GM12878 (cell line): ENCODE measurements around the gene SCARB1. TPM values are rescaled to one million over a fixed set of nuclear protein-coding genes. Genes with fewer than 3 reads are reported as not detected.

Experiments used
- ATF7 ChIP-seq: fragments of 450-650 bp; IDR thresholded peaks from 2 replicates; pipeline ENCODE4 v1.6.1; 2016; ENCODE audit warnings: low read depth, mild to moderate bottlenecking
- CHD2 ChIP-seq: IDR thresholded peaks from 2 replicates; pipeline ENCODE4 v1.6.1; 2011; ENCODE audit warnings: low read depth, low read length, improper control_type of control experiment, borderline replicate concordance
- HDAC6 ChIP-seq: fragments of 200-600 bp; sonication (generic); IDR thresholded peaks from one replicate; pipeline ENCODE4 v1.8.0; 2017; ENCODE audit warnings: antibody characterized with exemption; ENCODE audit not compliant: unreplicated experiment
- IKZF1 ChIP-seq: fragments of 450-650 bp; conservative IDR thresholded peaks from 2 replicates; pipeline ENCODE4 v1.6.1; 2017; ENCODE audit warnings: antibody characterized with exemption, mild to moderate bottlenecking
- IKZF2 ChIP-seq, 2 experiments: fragments of 450-650 bp; IDR thresholded peaks; 2 replicates each; pipeline ENCODE4 v1.6.1; 2017; ENCODE audit warnings: mild to moderate bottlenecking in 2 of 2, moderate library complexity in 2 of 2
- MXI1 ChIP-seq: fragments of 150-350 bp; IDR thresholded peaks from 2 replicates; pipeline ENCODE4 v1.6.1; 2011; ENCODE audit warnings: low read depth, mild to moderate bottlenecking, inconsistent platforms, low read length, improper control_type of control experiment
- NR2C2 ChIP-seq: IDR thresholded peaks from 2 replicates; pipeline ENCODE4 v1.6.1; 2011; ENCODE audit warnings: borderline replicate concordance, low read depth; ENCODE audit not compliant: control insufficient read depth, insufficient read length
- PAX5 ChIP-seq: IDR thresholded peaks from 2 replicates; pipeline ENCODE4 v1.6.1; 2011; ENCODE audit warnings: low read depth, low read length, borderline replicate concordance
- RBBP5 ChIP-seq: fragments of 200-600 bp; sonication (generic); conservative IDR thresholded peaks from 2 replicates; pipeline ENCODE4 v1.6.1; 2016
- RCOR1 ChIP-seq: conservative IDR thresholded peaks from 2 replicates; pipeline ENCODE4 v1.6.1; 2012; ENCODE audit warnings: low read depth, low read length, improper control_type of control experiment
- YY1 ChIP-seq: IDR thresholded peaks from 2 replicates; pipeline ENCODE4 v1.6.1; 2011; ENCODE audit warnings: low read depth, mild to moderate bottlenecking, low read length
- polyA plus RNA-seq, 11 experiments: library from polyadenylated mRNA; depleted of rRNA in 4 of 11; unstranded in 6 of 11; stranded (reverse) in 5 of 11; fragments of >200 nt; fragmentation: Nextera tagmentation in 4 of 11; fragmentation: Illumina TruSeq in 1 of 11; extraction: Ambion mirVana in 4 of 11; extraction: Trizol in 1 of 11; gene quantifications; 1 replicate in 1 of 11; 2 replicates in 10 of 11; pipeline versions ENCODE4 v1.2.1 to v1.2.3, GENCODE V29; 2011 to 2016; ENCODE audit warnings: inconsistent platforms in 2 of 11, missing spikeins in 2 of 11, low read depth in 1 of 11
- total RNA-seq, 4 experiments: library from RNA; depleted of rRNA in 3 of 4; stranded (reverse); fragments of >200 nt in 3 of 4; fragmentation: Illumina TruSeq in 1 of 4; extraction: Trizol in 1 of 4; gene quantifications; 2 replicates each; pipeline versions ENCODE4 v1.2.1 to v1.2.3, GENCODE V29; 2013 to 2021
- TF ChIP-seq, protein P1 (sequence below): IDR thresholded peaks from 2 replicates; pipeline ENCODE4 v1.6.1; 2012; ENCODE audit warnings: mild to moderate bottlenecking, low read depth, low read length

SCARB1 gene
- total and polyA plus RNA-seq, 10 of the 15 experiments (the other 5 are each of a cell fraction or from before 2014, with no cell fraction given): 0.34 to 104 (median 63.1) TPM

DNA sequence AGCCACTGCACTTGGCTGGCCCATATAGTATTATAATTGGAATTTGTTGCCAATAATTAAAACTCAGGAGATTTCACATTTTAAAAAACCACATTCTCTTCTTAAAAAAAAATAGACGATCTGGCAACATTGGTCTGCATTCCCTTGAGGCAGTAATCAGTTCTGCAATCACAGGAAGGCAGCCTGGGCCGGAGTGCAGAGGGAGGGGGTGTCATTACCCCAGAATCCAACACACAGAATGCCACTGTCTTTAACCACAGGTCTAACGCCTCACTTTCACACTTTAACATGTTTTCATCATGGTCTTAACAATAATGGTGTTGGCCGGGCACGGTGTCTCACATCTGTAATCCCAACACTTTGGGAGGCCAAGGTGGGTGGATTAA is 100.1 kb downstream of the SCARB1 start (continued):
- TF ChIP-seq RCOR1 (no peak), YY1 (no peak), HDAC6 (no peak), IKZF1 (peak; percentile 44), PAX5 (no peak), MXI1 (no peak), NR2C2 (no peak), RBBP5 (no peak), ATF7 (peak; percentile 21; the same call in 1 of the 2 replicates), CHD2 (no peak), IKZF2 (IDR thresholded peaks at IDR 0.05) (peak; percentile 15 to 16; a peak in 2 of 4 replicates)
- TF ChIP-seq, protein P1, sequence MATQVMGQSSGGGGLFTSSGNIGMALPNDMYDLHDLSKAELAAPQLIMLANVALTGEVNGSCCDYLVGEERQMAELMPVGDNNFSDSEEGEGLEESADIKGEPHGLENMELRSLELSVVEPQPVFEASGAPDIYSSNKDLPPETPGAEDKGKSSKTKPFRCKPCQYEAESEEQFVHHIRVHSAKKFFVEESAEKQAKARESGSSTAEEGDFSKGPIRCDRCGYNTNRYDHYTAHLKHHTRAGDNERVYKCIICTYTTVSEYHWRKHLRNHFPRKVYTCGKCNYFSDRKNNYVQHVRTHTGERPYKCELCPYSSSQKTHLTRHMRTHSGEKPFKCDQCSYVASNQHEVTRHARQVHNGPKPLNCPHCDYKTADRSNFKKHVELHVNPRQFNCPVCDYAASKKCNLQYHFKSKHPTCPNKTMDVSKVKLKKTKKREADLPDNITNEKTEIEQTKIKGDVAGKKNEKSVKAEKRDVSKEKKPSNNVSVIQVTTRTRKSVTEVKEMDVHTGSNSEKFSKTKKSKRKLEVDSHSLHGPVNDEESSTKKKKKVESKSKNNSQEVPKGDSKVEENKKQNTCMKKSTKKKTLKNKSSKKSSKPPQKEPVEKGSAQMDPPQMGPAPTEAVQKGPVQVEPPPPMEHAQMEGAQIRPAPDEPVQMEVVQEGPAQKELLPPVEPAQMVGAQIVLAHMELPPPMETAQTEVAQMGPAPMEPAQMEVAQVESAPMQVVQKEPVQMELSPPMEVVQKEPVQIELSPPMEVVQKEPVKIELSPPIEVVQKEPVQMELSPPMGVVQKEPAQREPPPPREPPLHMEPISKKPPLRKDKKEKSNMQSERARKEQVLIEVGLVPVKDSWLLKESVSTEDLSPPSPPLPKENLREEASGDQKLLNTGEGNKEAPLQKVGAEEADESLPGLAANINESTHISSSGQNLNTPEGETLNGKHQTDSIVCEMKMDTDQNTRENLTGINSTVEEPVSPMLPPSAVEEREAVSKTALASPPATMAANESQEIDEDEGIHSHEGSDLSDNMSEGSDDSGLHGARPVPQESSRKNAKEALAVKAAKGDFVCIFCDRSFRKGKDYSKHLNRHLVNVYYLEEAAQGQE: no peak
- TF ChIP-seq, all 136 proteins: peak for 5
